Transverse colon (tissue), 4 donors: ENCODE data around the gene UGT1A10. TPM values are rescaled to one million over a fixed set of nuclear protein-coding genes. Genes with fewer than 3 reads are reported as not detected.
A peak's percentile ranks its signal among the peaks of the same experiment; 100 is the strongest.

Source experiments
- DNase-seq: peaks from one replicate; pipeline ENCODE4 v3.0.0-alpha.2; 2019
- H3K27ac ChIP-seq, 4 donors: fragments of 200-600 bp; sonication (generic); 2 replicates each; pipeline ENCODE4 v1.5.1; 2016 to 2018; ENCODE audit warnings: inconsistent platforms in 4 of 4
- H3K27me3 ChIP-seq: fragments of 200-600 bp; sonication (generic); 2 replicates; pipeline ENCODE4 v1.5.1; 2017; ENCODE audit warnings: inconsistent platforms
- H3K36me3 ChIP-seq, 4 donors: fragments of 200-600 bp; sonication (generic); 2 replicates each; pipeline ENCODE4 v1.5.1; 2017 to 2019; ENCODE audit warnings: inconsistent platforms in 4 of 4
- H3K4me1 ChIP-seq, 4 donors: fragments of 200-600 bp; sonication (generic); 2 replicates each; pipeline ENCODE4 v1.5.1; 2017 to 2020; ENCODE audit warnings: inconsistent platforms in 4 of 4
- H3K4me3 ChIP-seq, 4 donors: fragments of 200-600 bp; sonication (generic); 1 replicate in 1 of 4; 2 replicates in 3 of 4; pipeline versions ENCODE4 v1.5.1 to v1.6.1; 2017 to 2019; ENCODE audit warnings: inconsistent platforms in 4 of 4
- H3K9me3 ChIP-seq, 2 donors: fragments of 200-600 bp; sonication (generic); 2 replicates each; pipeline ENCODE4 v1.5.1; 2017 to 2019; ENCODE audit warnings: inconsistent platforms in 2 of 2
- EP300 ChIP-seq: sonication (generic); formaldehyde crosslinking; IDR thresholded peaks from one replicate; pipeline ENCODE4 v1.6.1; 2017; ENCODE audit warnings: antibody characterized with exemption, low read depth
- POLR2A ChIP-seq: fragments of 450-650 bp; IDR thresholded peaks from one replicate; pipeline ENCODE4 v1.6.1; 2016; ENCODE audit warnings: antibody characterized with exemption, mild to moderate bottlenecking, moderate library complexity
- POLR2AphosphoS5 ChIP-seq, 3 donors: sonication (generic); formaldehyde crosslinking; IDR thresholded peaks; one replicate each; pipeline ENCODE4 v1.6.1; 2016; ENCODE audit warnings: antibody characterized with exemption in 3 of 3
- WGBS, 2 donors: methylation state at CpG; one replicate each; pipeline ENCODE4 v1.1.5; 2018; ENCODE audit warnings: low coverage in 1 of 2; 5-methylcytosine and 5-hydroxymethylcytosine counted together
- in situ Hi-C, 4 donors: fragments of 200-750 bp; cut with MboI; loops; one replicate each; pipeline versions ENCODE4 v1.15.0 to v1.15.1; 2017; ENCODE audit warnings: low sequenced_read_pairs in 3 of 4, low pct_ligation_motif_present in 1 of 4, low pct_unique_long_range_greater_than_20kb in 1 of 4
- intact Hi-C: fragments of 100-400 bp; cut with DNase I; formaldehyde crosslinking; loops from one replicate; pipeline ENCODE4 v1.15.1; 2023; ENCODE audit warnings: low total_unique reads
- total RNA-seq, 4 donors: library from RNA; depleted of rRNA; stranded (reverse); fragments of >200 nt; gene quantifications; one replicate each; pipeline ENCODE4 v1.1.0, GENCODE V29; 2016
- TF ChIP-seq, protein P1 (sequence below), 5 experiments: fragments of 200-600 bp in 3 of 5; fragments of 450-650 bp in 2 of 5; sonication (generic) in 3 of 5; IDR thresholded peaks; 1 replicate in 2 of 5; 2 replicates in 3 of 5; pipeline ENCODE4 v1.5.1; 2016 to 2017; ENCODE audit warnings: antibody characterized with exemption in 5 of 5, inconsistent platforms in 3 of 5, mild to moderate bottlenecking in 2 of 5, moderate library complexity in 1 of 5

Gene UGT1A10
- total RNA-seq, 4 donors from 2014 or later, result 54.2 to 87.5 (median 54.9) TPM

DNA sequence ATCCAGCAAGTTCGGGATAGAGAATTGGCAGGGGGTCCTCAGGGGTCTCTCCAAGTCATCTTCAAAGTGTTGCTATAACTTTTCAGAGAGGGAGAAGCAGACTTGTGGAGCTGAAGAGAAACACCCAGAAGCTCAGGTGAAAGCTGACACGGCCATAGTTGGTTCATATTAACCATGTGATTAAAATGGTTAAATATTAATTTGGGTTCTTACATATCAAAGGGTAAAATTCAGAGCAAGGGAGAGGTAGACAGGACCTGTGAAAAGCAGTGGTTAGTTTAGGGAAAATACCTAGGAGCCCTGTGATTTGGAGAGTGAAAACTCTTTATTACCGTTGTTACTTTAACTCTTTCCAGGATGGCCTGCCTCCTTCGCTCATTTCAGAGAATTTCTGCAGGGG, 56.4 kb downstream of the UGT1A10 start, which contains the start of gene UGT1A6:
UGT1A6 (plus strand) TSS at position 243 of the 400 bp plus-strand sequence; CDS start at position 358, 115 bp downstream.
- H3K4me3 ChIP-seq, result no peak within 1 kb of the TSS
- in situ Hi-C loops (no loop called here), intact Hi-C loops (no loop called here)
- H3K4me1 ChIP-seq, result peaks cover 0 to 37% (median 30%) of the 10 kb centered on the region in 4 donors
- peak within 1 kb of the TSS; percentile 42 to 80 (median 70) for H3K27ac ChIP-seq
- WGBS, 2 donors, result 53 to 66% methylated on average over 2 to 4 of the region's 4 CpGs
- H3K27me3 ChIP-seq, result no peaks in the 10 kb centered on the region
- no peaks in the 10 kb centered on the region for H3K9me3 ChIP-seq
- TF ChIP-seq POLR2AphosphoS5 (IDR thresholded peaks at IDR 0.05) (no peak), EP300 (no peak)
- TF ChIP-seq, protein P1, sequence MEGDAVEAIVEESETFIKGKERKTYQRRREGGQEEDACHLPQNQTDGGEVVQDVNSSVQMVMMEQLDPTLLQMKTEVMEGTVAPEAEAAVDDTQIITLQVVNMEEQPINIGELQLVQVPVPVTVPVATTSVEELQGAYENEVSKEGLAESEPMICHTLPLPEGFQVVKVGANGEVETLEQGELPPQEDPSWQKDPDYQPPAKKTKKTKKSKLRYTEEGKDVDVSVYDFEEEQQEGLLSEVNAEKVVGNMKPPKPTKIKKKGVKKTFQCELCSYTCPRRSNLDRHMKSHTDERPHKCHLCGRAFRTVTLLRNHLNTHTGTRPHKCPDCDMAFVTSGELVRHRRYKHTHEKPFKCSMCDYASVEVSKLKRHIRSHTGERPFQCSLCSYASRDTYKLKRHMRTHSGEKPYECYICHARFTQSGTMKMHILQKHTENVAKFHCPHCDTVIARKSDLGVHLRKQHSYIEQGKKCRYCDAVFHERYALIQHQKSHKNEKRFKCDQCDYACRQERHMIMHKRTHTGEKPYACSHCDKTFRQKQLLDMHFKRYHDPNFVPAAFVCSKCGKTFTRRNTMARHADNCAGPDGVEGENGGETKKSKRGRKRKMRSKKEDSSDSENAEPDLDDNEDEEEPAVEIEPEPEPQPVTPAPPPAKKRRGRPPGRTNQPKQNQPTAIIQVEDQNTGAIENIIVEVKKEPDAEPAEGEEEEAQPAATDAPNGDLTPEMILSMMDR (IDR thresholded peaks at IDR 0.05), result no peak
- DNase-seq, result no peak
- no peaks in the 10 kb centered on the region for H3K36me3 ChIP-seq

GRCh38 chr2:233693963-233694362, 57.7 kb downstream of the UGT1A10 start:
- no peaks in the 10 kb centered on the region for H3K27me3 ChIP-seq
- H3K36me3 ChIP-seq, result no peaks in the 10 kb centered on the region
- in situ Hi-C loops (no loop called here), intact Hi-C loops (no loop called here)
- H3K27ac ChIP-seq, result no peak overlapping the region
- H3K9me3 ChIP-seq, result no peaks in the 10 kb centered on the region
- peaks cover 0 to 31% (median 25%) of the 10 kb centered on the region in 4 donors for H3K4me1 ChIP-seq
- no peak for DNase-seq
- H3K4me3 ChIP-seq, result no peak overlapping the region
- 57 to 69% methylated on average over 1 to 6 of the region's 6 CpGs for WGBS, 2 donors
- TF ChIP-seq, protein P1 (IDR thresholded peaks at IDR 0.05), result no peak
- TF ChIP-seq POLR2A, result no peak
- no peak for TF ChIP-seq POLR2AphosphoS5 (IDR thresholded peaks at IDR 0.05)
- TF ChIP-seq EP300, result no peak

DNA sequence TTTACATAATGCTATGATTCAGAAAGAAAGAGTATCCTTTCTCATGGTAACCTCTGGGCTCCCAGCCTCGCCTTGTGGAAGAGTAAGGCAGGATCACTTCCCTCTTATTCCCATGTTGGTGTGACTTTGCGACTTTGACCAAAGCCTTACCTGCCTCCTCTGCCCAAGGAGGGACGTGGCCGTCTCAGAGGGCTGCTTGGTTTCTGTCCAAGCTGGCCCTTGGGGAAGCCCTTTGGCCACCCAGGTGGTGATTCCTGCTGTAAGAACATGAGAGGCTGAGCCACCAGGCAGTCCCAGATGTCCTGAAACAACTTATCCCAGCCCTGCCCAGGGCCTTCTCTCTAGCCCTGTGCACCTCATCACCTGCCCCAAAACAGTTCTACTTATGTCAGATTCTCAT, 62.5 kb downstream of the UGT1A10 start:
- Histone ChIP-seq H3K36me3 (no peaks in the 10 kb centered on the region), H3K4me3 (no peak overlapping the region), H3K9me3 (no peaks in the 10 kb centered on the region), H3K27ac (no peak overlapping the region), H3K27me3 (no peaks in the 10 kb centered on the region), H3K4me1 (peaks cover 0 to 8% (median 3%) of the 10 kb centered on the region in 4 donors)
- no peak for TF ChIP-seq POLR2AphosphoS5 (IDR thresholded peaks at IDR 0.05)
- no peak for TF ChIP-seq POLR2A
- TF ChIP-seq EP300, result no peak
- TF ChIP-seq, protein P1 (IDR thresholded peaks at IDR 0.05), result no peak
- in situ Hi-C loops, result no loop called here
- 68 to 75% methylated on average over 4 of the region's 4 CpGs for WGBS, 2 donors
- DNase-seq, result no peak
- intact Hi-C loops, result no loop called here

DNA sequence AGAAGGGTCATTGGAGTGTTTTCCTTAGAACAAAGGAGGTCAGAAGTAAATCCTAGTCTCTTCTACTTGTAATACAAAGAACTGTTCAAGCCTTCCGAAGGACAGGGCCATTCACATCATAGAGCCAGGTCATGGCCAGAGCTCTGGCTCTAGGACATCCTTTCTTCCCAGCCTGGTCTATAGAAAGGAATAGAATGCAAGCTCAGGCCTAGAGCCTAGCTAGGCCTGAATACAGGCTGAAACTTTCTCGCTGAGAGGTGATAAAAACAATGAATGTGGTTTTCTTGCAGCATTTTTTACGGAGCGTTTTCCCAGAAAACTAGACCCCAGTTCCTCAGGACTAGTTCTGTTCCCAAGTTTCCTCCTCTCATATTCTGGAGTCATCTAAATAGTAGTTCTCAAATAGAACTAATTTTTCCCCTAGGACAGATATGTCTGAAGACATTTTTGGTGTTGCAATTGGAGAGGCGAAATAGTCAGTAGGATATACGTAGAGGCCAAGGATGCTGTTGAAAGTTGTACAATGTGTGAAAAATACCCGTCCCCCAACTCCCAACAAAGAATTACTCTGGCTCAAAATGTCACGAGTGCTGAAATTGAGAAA, 63.3 kb downstream of the UGT1A10 start:
- TF ChIP-seq, protein P1 (IDR thresholded peaks at IDR 0.05), result no peak
- TF ChIP-seq EP300 (no peak), POLR2A (no peak), POLR2AphosphoS5 (IDR thresholded peaks at IDR 0.05) (no peak)
- peaks cover 0 to 8% (median 3%) of the 10 kb centered on the region in 4 donors for H3K4me1 ChIP-seq
- peak overlapping the region in 3 of 4 donors; percentile 15 to 64 (median 23) for H3K27ac ChIP-seq
- in situ Hi-C loops (loop anchor here in 1 of 4 donors (25.0 kb wide), 1 partner anchor 237 kb away; no protein-coding TSS in a partner anchor), intact Hi-C loops (no loop called here)
- 88 to 97% methylated on average over 6 to 8 of the region's 8 CpGs for WGBS, 2 donors
- no peak for DNase-seq
- no peaks in the 10 kb centered on the region for H3K27me3 ChIP-seq
- H3K4me3 ChIP-seq, result no peak overlapping the region
- no peaks in the 10 kb centered on the region for H3K36me3 ChIP-seq
- H3K9me3 ChIP-seq, result no peaks in the 10 kb centered on the region
